PC-3 (cell line): ENCODE measurements around the gene CCDC71L. TPM values are rescaled to one million over a fixed set of nuclear protein-coding genes. Genes with fewer than 3 reads are reported as not detected.

Experiments
- ATAC-seq: fragments of 200-7000 bp; cut with Tn5 transposase; 2 replicates; pipeline ENCODE4 v1.9.1; 2020; ENCODE audit warnings: mild to moderate bottlenecking, moderate library complexity
- BruUV-seq: library from RNA; stranded (reverse); fragments of 400-500 nt; replicated peaks from 2 replicates; lab custom pipeline; 2021; lab: Mats Ljungman, UMichigan
- CTCF ChIA-PET: fragments of 300-600 bp; sonication (Branson Sonifier 250); formaldehyde crosslinking; loops from one replicate; lab custom pipeline; 2022; ENCODE audit warnings: antibody characterized with exemption; lab: Charles Lee
- POLR2A ChIA-PET: fragments of 300-600 bp; sonication (Branson Sonifier 250); formaldehyde crosslinking; loops from one replicate; lab custom pipeline; 2022; ENCODE audit warnings: antibody characterized with exemption; ENCODE audit not compliant: unreplicated experiment; lab: Charles Lee
- DNase-seq: peaks from one replicate; pipeline ENCODE4 v3.0.0-alpha.2; 2015
- H2AFZ ChIP-seq: fragments of 300-600 bp; sonication (generic); 2 replicates; pipeline ENCODE4 v1.6.0; 2016; ENCODE audit warnings: antibody characterized with exemption, low read length
- H3F3A ChIP-seq: fragments of 300-600 bp; sonication (generic); one replicate; pipeline ENCODE4 v1.6.0; 2017; ENCODE audit warnings: antibody characterized with exemption, low read length, control low read depth, mild to moderate bottlenecking; ENCODE audit not compliant: unreplicated experiment
- H3K27ac ChIP-seq: fragments of 300-600 bp; sonication (generic); 2 replicates; pipeline ENCODE4 v1.5.1; 2016; ENCODE audit warnings: mild to moderate bottlenecking, low read length
- H3K27me3 ChIP-seq: fragments of 300-600 bp; sonication (generic); 2 replicates; pipeline ENCODE4 v1.6.1; 2016; ENCODE audit warnings: low read length, mixed read lengths
- H3K36me3 ChIP-seq: fragments of 300-600 bp; sonication (generic); 2 replicates; pipeline ENCODE4 v1.6.1; 2016; ENCODE audit warnings: low read depth, mixed run types, low read length, mixed read lengths
- H3K4me1 ChIP-seq: fragments of 300-600 bp; sonication (generic); 2 replicates; pipeline ENCODE4 v1.5.1; 2016; ENCODE audit warnings: low read length; ENCODE audit not compliant: insufficient read depth
- H3K4me2 ChIP-seq: fragments of 300-600 bp; sonication (generic); 2 replicates; pipeline ENCODE4 v1.6.0; 2016; ENCODE audit warnings: low read length
- H3K4me3 ChIP-seq: fragments of 300-600 bp; sonication (generic); 2 replicates; pipeline ENCODE4 v1.5.1; 2016; ENCODE audit warnings: mild to moderate bottlenecking, low read length, mixed read lengths
- H3K79me2 ChIP-seq: fragments of 300-600 bp; sonication (generic); 2 replicates; pipeline ENCODE4 v1.6.1; 2017; ENCODE audit warnings: low read length, mixed read lengths
- H3K9ac ChIP-seq: fragments of 300-600 bp; sonication (generic); 2 replicates; pipeline ENCODE4 v1.6.0; 2016; ENCODE audit warnings: mild to moderate bottlenecking, low read length
- H3K9me2 ChIP-seq: fragments of 300-600 bp; sonication (generic); replicated peaks from 2 replicates; pipeline ENCODE4 v1.6.1; 2016; ENCODE audit warnings: mixed run types, low read length, mixed read lengths
- H3K9me3 ChIP-seq: fragments of 300-600 bp; sonication (generic); 2 replicates; pipeline ENCODE4 v1.6.1; 2016; ENCODE audit warnings: low read length, mixed read lengths
- H4K20me1 ChIP-seq: fragments of 300-600 bp; sonication (generic); 2 replicates; pipeline ENCODE4 v1.6.1; 2016; ENCODE audit warnings: low read length, mixed read lengths
- CTCF ChIP-seq: fragments of 300-600 bp; sonication (generic); conservative IDR thresholded peaks from 2 replicates; pipeline ENCODE4 v1.5.1; 2017; ENCODE audit warnings: antibody characterized with exemption, low read depth, mild to moderate bottlenecking, low read length
- EZH2 ChIP-seq: fragments of 300-600 bp; sonication (generic); IDR thresholded peaks from one replicate; pipeline ENCODE4 v1.6.1; 2017; ENCODE audit warnings: antibody characterized with exemption, mild to moderate bottlenecking, low read length; ENCODE audit not compliant: unreplicated experiment
- EZH2phosphoT487 ChIP-seq: fragments of 300-600 bp; sonication (generic); IDR thresholded peaks from 2 replicates; pipeline ENCODE4 v1.6.1; 2018; ENCODE audit warnings: mild to moderate bottlenecking, antibody characterized with exemption, low read length, borderline replicate concordance
- intact Hi-C: fragments of 100-400 bp; cut with micrococcal nuclease; formaldehyde crosslinking; loops from 2 replicates; pipeline ENCODE4 v1.9.0; 2023
- total RNA-seq: library from RNA; depleted of rRNA; stranded (reverse); fragments of >200 nt; gene quantifications from 2 replicates; pipeline ENCODE4 v1.2.3, GENCODE V29; 2014

The CCDC71L gene
- total RNA-seq, 1 experiment from 2014 or later = 28.6 TPM

GRCh38 chr7:106653488-106653887, 7.5 kb downstream of the CCDC71L start:
- peaks cover 3% of the 10 kb centered on the region for H3K79me2 ChIP-seq
- ChIA-PET POLR2A (interaction anchor here (0.6 kb wide), 1 partner anchor 486 kb away, joined by 3 read pairs; no protein-coding TSS in a partner anchor), CTCF (interaction anchor here (0.6 kb wide), 1 partner anchor 191 kb away, joined by 6 read pairs; no protein-coding TSS in a partner anchor)
- H3F3A ChIP-seq = no peaks in the 10 kb centered on the region
- ATAC-seq (no peak), DNase-seq (no peak)
- intact Hi-C loops = no loop called here
- TF ChIP-seq EZH2phosphoT487 (no peak), CTCF (no peak), EZH2 (no peak)
- no peaks in the 10 kb centered on the region for H3K36me3 ChIP-seq
- H3K4me1 ChIP-seq = peaks cover 2% of the 10 kb centered on the region; the same call in 1 of the 2 replicates
- no peaks in the 10 kb centered on the region for H4K20me1 ChIP-seq
- no peak overlapping the region for H3K9ac ChIP-seq
- no peaks in the 10 kb centered on the region for H3K9me3 ChIP-seq
- no peak overlapping the region for H3K4me3 ChIP-seq
- no peaks in the 10 kb centered on the region for H3K9me2 ChIP-seq
- H3K27ac ChIP-seq = no peak overlapping the region
- H2AFZ ChIP-seq = no peak overlapping the region
- no TSS peak for BruUV-seq
- H3K27me3 ChIP-seq = no peaks in the 10 kb centered on the region
- no peak overlapping the region for H3K4me2 ChIP-seq

GRCh38 chr7:106652909-106653308, 8.0 kb downstream of the CCDC71L start:
- no peak overlapping the region for H3K27ac ChIP-seq
- intact Hi-C loops = no loop called here
- no peak for DNase-seq

More at GRCh38 chr7:106652909-106653308, 8.0 kb downstream of the CCDC71L start:
- Histone ChIP-seq H3K4me2 (no peak overlapping the region), H3K27me3 (no peaks in the 10 kb centered on the region), H3K36me3 (no peaks in the 10 kb centered on the region), H3K9me2 (no peaks in the 10 kb centered on the region), H3K9me3 (no peaks in the 10 kb centered on the region), H3K4me1 (no peaks in the 10 kb centered on the region), H3K9ac (no peak overlapping the region), H2AFZ (no peak overlapping the region), H3K79me2 (no peaks in the 10 kb centered on the region), H3F3A (no peaks in the 10 kb centered on the region), H3K4me3 (no peak overlapping the region), H4K20me1 (no peaks in the 10 kb centered on the region)
- ATAC-seq = no peak
- BruUV-seq = no TSS peak
- ChIA-PET POLR2A (no interaction called here), CTCF (interaction anchor here (0.6 kb wide), 1 partner anchor 1226 kb away, joined by 4 read pairs; no protein-coding TSS in a partner anchor)
- TF ChIP-seq CTCF (no peak), EZH2phosphoT487 (no peak), EZH2 (no peak)
